GM18519 (cell line): ENCODE results near the gene COG8.
A peak's percentile ranks its signal among the peaks of the same experiment; 100 is the strongest.
"Not testable (repeated sequence)": the region's sequence is repeated elsewhere in the genome, so short reads cannot be mapped to it uniquely, and the experiment has no call there.

Experiments used
- ATAC-seq: cut with Tn5 transposase; IDR thresholded peaks from one replicate; pipeline ENCODE4 v1.9.1; 2021; ENCODE audit warnings: mild to moderate bottlenecking, moderate library complexity; ENCODE audit not compliant: unreplicated experiment, low FRiP score

COG8 gene

GRCh38 chr16:69319826-69320739 lies 19.3 kb downstream of the COG8 start:
- no peak for ATAC-seq

GRCh38 chr16:69319381-69319780 lies 20.0 kb downstream of the COG8 start:
- no peak for ATAC-seq

- ATAC-seq, result no peak
These were observed 20.5 kb downstream of the COG8 start for GRCh38 chr16:69318911-69319289.

- ATAC-seq, result no peak
These were observed 21.0 kb downstream of the COG8 start for GRCh38 chr16:69318177-69318910.

- ATAC-seq, result no peak
These were observed 22.7 kb downstream of the COG8 start for GRCh38 chr16:69316595-69317034.

GRCh38 chr16:69315486-69316311 lies 23.7 kb downstream of the COG8 start:
- no peak for ATAC-seq

GRCh38 chr16:69314534-69314933 lies 24.8 kb downstream of the COG8 start:
- no peak for ATAC-seq

- no peak for ATAC-seq
These were observed 25.9 kb downstream of the COG8 start for GRCh38 chr16:69313469-69313868.

GRCh38 chr16:69311533-69312387 lies 27.6 kb downstream of the COG8 start:
- peak; percentile 29 for ATAC-seq

GRCh38 chr16:69310653-69311532 lies 28.5 kb downstream of the COG8 start, which contains the start of gene VPS4A:
TSS of gene VPS4A (plus strand) at chr16:69311350. CDS start at chr16:69311512, 162 bp downstream.
- ATAC-seq, result peak; percentile 89

- ATAC-seq, result no peak
These were observed 30.0 kb downstream of the COG8 start for GRCh38 chr16:69309316-69309715.

GRCh38 chr16:69307856-69308255 lies 31.5 kb downstream of the COG8 start:
- no peak for ATAC-seq

- ATAC-seq, result no peak
These were observed 32.3 kb downstream of the COG8 start for GRCh38 chr16:69307091-69307490.

GRCh38 chr16:69306031-69306430 lies 33.3 kb downstream of the COG8 start:
- ATAC-seq, result no peak

GRCh38 chr16:69302301-69302700 lies 37.1 kb downstream of the COG8 start:
- no peak for ATAC-seq

GRCh38 chr16:69301861-69302260 lies 37.5 kb downstream of the COG8 start:
- ATAC-seq, result no peak

GRCh38 chr16:69301187-69301586 lies 38.2 kb downstream of the COG8 start:
- ATAC-seq, result no peak

- no peak for ATAC-seq
These were observed 41.1 kb downstream of the COG8 start for GRCh38 chr16:69298261-69298660.

- not testable (repeated sequence) for ATAC-seq
These were observed 42.6 kb downstream of the COG8 start for GRCh38 chr16:69296771-69297170.
